ACC112 (cell line): ENCODE data around the gene CFHR5.
A peak's percentile ranks its signal among the peaks of the same experiment; 100 is the strongest.
"Not testable (repeated sequence)": the region's sequence is repeated elsewhere in the genome, so short reads cannot be mapped to it uniquely, and the experiment has no call there.

Experiments used
- H2AFZ ChIP-seq: fragments of 200-600 bp; sonication (generic); one replicate; pipeline ENCODE4 v1.6.0; 2017; ENCODE audit warnings: antibody characterized with exemption, low read length; ENCODE audit not compliant: unreplicated experiment
- H3K27ac ChIP-seq: fragments of 200-600 bp; sonication (generic); 2 replicates; pipeline ENCODE4 v1.5.1; 2014; ENCODE audit warnings: low read depth, mild to moderate bottlenecking, antibody characterized with exemption, low read length, moderate library complexity
- H3K27me3 ChIP-seq: fragments of 200-600 bp; sonication (generic); 2 replicates; pipeline ENCODE4 v1.6.1; 2014; ENCODE audit warnings: mild to moderate bottlenecking, antibody characterized with exemption, low read length, moderate library complexity, mixed read lengths; ENCODE audit not compliant: insufficient read depth
- H3K36me3 ChIP-seq: fragments of 200-600 bp; sonication (generic); 2 replicates; pipeline ENCODE4 v1.6.1; 2016; ENCODE audit warnings: mild to moderate bottlenecking, antibody characterized with exemption, low read length, moderate library complexity, mixed read lengths; ENCODE audit not compliant: insufficient read depth
- H3K4me1 ChIP-seq: fragments of 200-600 bp; sonication (generic); one replicate; pipeline ENCODE4 v1.6.1; 2016; ENCODE audit warnings: low read length, mixed read lengths; ENCODE audit not compliant: insufficient read depth, unreplicated experiment, control insufficient read depth
- H3K4me3 ChIP-seq: fragments of 200-600 bp; sonication (generic); 2 replicates; pipeline ENCODE4 v1.5.1; 2014; ENCODE audit warnings: mild to moderate bottlenecking, low read depth, low read length
- H3K79me2 ChIP-seq: fragments of 200-600 bp; sonication (generic); one replicate; pipeline ENCODE4 v1.6.0; 2016; ENCODE audit warnings: low read length; ENCODE audit not compliant: control insufficient read depth, unreplicated experiment, insufficient read depth

The CFHR5 gene

DNA sequence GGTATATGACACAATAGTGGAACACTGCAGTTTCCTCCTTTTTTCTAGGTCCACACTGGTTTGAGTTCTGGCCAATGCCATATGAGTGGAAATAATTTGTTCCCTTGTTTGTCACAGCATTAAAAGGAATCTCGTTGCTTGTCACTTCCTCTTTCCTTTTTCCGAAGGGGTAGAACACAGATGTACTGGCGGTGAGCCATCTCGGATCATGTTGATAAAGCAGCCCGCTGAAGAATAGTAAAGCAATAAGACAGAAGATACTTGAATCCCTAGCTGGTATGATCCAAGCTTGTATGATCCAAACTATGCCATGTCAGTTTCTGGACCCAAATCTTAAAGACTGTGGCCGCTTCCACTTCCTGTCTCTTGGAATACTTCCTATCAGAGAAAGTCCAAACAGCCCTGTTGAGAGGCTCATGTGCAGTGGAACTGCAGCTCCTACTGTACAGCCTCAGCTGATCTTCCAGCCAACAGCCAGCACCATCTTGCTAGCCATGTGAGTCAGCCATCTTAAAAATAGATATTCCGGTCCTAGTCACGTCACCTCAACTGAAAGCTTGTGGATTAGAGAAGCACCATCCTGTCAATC is 40.3 kb downstream of the CFHR5 start:
- Histone ChIP-seq H3K36me3 (no peaks in the 10 kb centered on the region), H3K4me1 (no peaks in the 10 kb centered on the region), H3K79me2 (no peaks in the 10 kb centered on the region), H3K27ac (no peak overlapping the region), H2AFZ (peak overlapping the region; percentile 36), H3K4me3 (no peak overlapping the region), H3K27me3 (no peaks in the 10 kb centered on the region)

DNA sequence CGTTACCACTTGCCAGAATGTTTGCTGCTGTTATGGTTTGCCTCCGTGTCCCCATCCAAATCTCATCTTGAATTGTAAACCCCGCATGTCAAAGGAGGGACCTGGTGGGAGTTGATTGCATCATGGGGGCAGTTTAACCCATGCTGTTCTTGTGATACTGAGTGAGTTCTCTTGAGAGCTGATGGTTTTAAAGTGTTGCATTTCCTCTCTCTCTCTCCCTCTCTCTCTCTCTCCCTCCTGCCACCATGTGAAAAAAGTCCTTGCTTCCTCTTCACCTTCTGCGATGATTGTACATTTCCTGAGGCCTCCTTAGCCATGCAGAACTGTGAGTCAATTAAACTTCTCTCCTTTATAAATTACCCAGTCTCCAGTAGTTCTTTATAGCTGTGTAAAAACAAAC is 44.4 kb downstream of the CFHR5 start:
- Histone ChIP-seq H3K27ac (no peak overlapping the region), H2AFZ (no peak overlapping the region)

DNA sequence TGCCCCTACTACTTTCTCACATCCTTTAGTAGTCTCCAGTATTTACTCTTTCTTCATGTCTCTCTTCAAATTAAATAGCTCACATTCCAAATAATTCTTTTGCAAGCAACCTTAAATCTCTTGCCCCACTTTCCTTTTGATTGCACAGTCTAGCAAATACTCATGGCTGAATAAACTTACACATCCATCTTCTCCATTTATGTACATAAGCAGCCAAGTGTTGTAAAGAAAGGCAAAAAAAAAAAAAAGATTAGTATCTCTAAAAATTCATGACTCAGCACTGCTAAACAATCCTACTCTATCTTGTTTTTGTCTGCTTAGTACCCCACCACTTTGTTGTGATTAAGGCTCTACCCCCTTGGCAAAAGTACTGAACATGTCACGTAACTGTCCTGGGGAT is 47.1 kb downstream of the CFHR5 start:
- no peak overlapping the region for H3K27ac ChIP-seq
- H3K79me2 ChIP-seq = no peaks in the 10 kb centered on the region
- no peaks in the 10 kb centered on the region for H3K27me3 ChIP-seq
- no peaks in the 10 kb centered on the region for H3K4me1 ChIP-seq
- no peak overlapping the region for H2AFZ ChIP-seq
- no peaks in the 10 kb centered on the region for H3K36me3 ChIP-seq
- no peak overlapping the region for H3K4me3 ChIP-seq

More for the DNA sequence above, 44.4 kb downstream of the CFHR5 start:
- Histone ChIP-seq H3K36me3 (no peaks in the 10 kb centered on the region), H3K4me3 (no peak overlapping the region), H3K4me1 (no peaks in the 10 kb centered on the region), H3K27me3 (no peaks in the 10 kb centered on the region), H3K79me2 (no peaks in the 10 kb centered on the region)

DNA sequence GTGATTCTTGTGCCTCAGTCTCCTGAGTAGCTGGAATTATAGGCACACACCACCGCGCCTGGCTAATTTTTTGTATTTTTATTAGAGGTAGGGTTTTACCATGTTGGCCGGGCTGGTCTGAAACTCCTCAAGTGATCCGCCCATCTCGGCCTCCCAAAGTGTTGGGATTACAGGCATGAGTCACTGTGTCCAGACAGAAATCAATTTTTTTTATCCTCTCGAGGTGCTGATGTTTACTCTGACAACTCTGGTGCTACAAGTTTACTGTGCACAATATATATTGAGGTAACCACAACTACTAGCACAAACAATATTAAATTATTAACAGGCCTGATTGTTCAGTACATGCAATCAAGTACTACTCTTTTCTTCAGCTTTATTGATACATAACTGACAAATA is 50.0 kb downstream of the CFHR5 start:
- H3K79me2 ChIP-seq = no peaks in the 10 kb centered on the region
- H2AFZ ChIP-seq = no peak overlapping the region
- H3K4me1 ChIP-seq = peaks cover 9% of the 10 kb centered on the region
- no peaks in the 10 kb centered on the region for H3K27me3 ChIP-seq
- no peak overlapping the region for H3K4me3 ChIP-seq
- no peaks in the 10 kb centered on the region for H3K36me3 ChIP-seq
- H3K27ac ChIP-seq = no peak overlapping the region

DNA sequence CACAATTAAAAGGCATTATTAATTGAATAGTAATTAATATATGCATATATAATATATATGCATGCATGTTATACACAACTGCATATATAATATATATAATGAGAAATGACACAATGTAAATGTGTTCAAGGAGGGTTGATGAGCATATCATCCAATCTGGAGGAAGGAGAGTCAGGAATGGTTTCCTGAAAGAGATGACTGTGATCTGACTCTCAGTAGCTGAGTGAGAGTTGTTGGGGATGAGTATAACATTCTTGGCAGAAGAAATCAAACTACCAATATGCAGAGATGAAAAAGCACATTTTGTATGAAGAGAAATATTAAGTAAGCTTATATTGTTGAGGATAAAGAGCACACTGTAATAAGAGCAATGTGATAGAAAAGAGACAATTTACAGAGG is 52.4 kb downstream of the CFHR5 start:
- H3K36me3 ChIP-seq = no peaks in the 10 kb centered on the region
- H3K4me3 ChIP-seq = no peak overlapping the region
- no peaks in the 10 kb centered on the region for H3K27me3 ChIP-seq
- H3K27ac ChIP-seq = no peak overlapping the region
- H3K79me2 ChIP-seq = no peaks in the 10 kb centered on the region
- peaks cover 17% of the 10 kb centered on the region for H3K4me1 ChIP-seq
- peak overlapping the region; percentile 59 for H2AFZ ChIP-seq

DNA sequence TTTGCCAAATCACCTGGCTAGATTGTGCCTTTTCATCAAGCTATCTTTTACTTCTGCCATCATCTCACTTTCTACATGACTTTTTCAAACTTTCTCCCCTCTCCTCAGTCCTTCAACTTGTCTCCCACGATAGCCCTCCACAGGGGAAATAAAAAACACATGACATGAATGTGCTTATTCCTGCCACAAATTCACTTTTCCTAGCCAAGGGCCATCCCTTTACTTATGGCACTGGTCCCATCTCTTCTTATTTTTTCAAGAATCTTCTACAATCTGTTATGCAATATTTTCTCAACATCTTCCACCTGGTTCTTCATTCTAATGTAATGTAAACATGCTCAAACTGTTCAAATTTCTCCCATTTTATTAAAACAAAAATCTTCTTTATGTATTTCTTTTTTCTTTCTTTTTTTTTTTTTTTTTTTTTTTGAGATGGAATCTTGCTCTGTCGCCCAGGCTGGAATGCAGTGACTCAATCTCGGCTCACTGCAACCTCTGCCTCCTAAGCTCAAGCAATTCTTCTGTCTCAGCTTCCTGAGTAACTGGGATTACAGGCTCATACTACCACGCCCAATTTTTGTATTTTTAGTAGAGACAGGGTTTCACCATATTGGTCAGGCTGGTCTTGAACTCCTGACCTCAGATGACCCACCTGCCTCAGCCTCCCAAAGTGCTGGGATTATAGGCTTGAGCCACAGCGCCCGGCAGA is 57.4 kb downstream of the CFHR5 start:
- not testable (repeated sequence) for H3K4me3 ChIP-seq, H3K36me3 ChIP-seq, H3K79me2 ChIP-seq, H3K27me3 ChIP-seq
- H3K27ac ChIP-seq = peak overlapping the region; percentile 36
- peak overlapping the region; percentile 54 for H2AFZ ChIP-seq
- H3K4me1 ChIP-seq = peaks cover 24% of the 10 kb centered on the region

DNA sequence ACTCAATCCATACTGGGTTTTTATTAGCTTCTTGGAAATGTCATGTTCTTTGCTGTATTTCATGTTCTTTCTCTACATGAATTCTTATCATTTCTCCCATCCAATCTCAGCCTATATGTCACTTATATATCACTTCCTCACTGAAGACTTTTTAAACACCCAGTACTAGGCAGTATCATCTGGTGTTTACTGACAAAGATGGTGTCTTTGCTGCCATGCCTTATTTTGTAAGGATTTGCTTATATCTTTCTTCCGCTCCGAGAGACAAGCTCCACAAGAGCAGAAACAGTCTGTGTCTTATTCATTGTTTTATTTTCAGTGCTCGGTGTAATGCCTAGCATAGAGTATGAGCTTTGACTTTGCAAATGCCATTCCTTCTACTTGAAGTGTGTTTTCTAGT is 59.5 kb downstream of the CFHR5 start:
- H3K36me3 ChIP-seq = no peaks in the 10 kb centered on the region
- no peak overlapping the region for H3K27ac ChIP-seq
- H3K27me3 ChIP-seq = no peaks in the 10 kb centered on the region
- H3K4me1 ChIP-seq = peaks cover 15% of the 10 kb centered on the region
- H3K79me2 ChIP-seq = no peaks in the 10 kb centered on the region
- no peak overlapping the region for H3K4me3 ChIP-seq
- no peak overlapping the region for H2AFZ ChIP-seq

DNA sequence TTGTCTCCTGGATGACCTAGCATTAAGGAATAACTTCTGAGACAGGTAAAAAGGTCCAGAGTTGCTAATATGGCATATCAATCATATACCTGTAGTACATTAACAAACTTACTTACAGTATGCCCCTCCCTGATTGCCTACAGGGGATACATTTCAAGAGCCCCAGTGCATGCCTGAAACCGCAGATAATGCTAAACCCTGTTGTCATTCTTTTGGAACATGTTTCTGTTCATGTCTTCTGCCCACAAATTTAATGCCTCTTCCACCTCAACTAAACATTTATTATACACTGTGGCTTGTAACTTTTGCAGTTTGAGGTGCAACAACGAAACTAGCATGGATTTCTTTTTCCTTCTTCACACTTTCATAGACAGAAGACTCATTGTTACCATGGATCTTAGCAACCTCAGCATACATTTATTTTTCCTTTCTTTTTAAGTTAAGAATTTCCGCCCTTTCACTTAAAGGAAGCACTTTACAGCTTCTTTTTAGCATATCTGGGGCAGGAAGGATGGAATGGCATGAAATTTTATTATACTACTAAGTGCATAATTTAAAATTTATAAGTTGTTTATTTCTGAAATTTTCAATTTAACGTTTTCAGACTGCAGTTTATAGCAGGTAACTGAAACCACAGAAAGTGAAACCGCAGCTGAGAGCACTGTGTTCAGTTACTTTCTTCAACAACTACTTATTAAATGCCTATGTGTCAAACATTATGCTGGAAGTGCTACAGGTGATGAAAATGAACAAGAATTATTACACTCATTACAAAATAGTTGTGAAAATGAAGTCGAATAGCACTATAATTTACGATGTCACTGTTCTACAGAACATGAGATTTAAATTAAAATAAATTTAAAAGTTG is 64.4 kb downstream of the CFHR5 start:
- Histone ChIP-seq H3K27me3 (no peaks in the 10 kb centered on the region), H3K4me3 (no peak overlapping the region), H3K36me3 (no peaks in the 10 kb centered on the region), H2AFZ (no peak overlapping the region), H3K4me1 (no peaks in the 10 kb centered on the region), H3K27ac (no peak overlapping the region), H3K79me2 (no peaks in the 10 kb centered on the region)

DNA sequence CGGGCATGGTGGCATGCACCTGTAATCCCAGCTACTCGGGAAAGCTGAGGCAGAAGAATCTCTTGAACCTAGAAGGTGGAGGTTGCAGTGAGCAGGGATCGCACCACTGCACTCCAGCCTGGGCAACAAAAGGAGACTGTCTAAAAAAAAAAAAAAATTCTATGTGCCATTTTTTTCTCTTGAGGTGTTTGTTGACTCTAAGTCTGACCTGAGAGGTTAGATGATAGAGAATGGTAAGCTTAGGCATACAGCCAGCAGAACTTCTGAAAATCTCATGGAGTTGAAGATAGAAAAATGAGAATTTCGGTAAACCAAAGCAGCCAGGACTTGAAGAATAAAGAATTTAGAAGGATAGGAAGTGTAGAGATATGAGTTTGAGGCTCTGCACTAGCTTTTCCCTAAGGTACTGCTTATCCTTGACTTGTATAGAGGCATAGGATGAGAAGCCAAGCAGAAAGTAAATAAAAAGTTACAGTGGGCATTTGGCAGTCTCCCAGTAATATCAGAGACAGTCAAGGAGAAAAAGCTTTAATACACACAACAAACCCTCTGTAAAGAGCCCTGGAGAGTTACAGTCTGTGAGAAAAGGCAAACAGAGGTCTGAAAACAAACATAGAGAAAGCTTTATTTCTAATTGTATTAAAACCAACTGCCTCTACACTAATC is 65.5 kb downstream of the CFHR5 start:
- Histone ChIP-seq H2AFZ (peak overlapping the region; percentile 2), H3K36me3 (no peaks in the 10 kb centered on the region), H3K27me3 (no peaks in the 10 kb centered on the region), H3K79me2 (no peaks in the 10 kb centered on the region), H3K27ac (no peak overlapping the region), H3K4me1 (no peaks in the 10 kb centered on the region), H3K4me3 (no peak overlapping the region)

DNA sequence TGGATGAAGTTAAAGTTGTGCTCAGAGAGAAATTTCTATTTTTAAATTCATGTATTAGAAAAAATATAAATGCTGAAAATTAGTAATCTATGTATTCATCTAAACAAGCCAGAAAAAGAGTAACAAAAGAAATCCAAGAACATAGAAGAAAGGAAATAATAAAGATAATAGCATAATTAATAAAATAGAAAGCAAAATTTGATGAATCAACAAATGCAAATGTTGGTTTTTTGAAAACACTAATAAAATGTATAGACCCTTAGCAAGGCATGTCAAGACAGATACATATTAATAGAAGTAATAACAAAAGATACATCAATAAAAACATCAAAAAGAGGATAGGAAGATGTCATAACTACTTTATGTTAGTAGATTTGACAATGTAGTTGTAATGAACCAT is 71.7 kb downstream of the CFHR5 start:
- Histone ChIP-seq H3K27me3 (no peaks in the 10 kb centered on the region), H3K79me2 (no peaks in the 10 kb centered on the region), H3K4me1 (no peaks in the 10 kb centered on the region), H3K36me3 (no peaks in the 10 kb centered on the region), H2AFZ (no peak overlapping the region), H3K4me3 (no peak overlapping the region), H3K27ac (no peak overlapping the region)
